GM12878 (cell line): Measurements from ENCODE around the gene SCMH1. TPM values are rescaled to one million over a fixed set of nuclear protein-coding genes. Genes with fewer than 3 reads are reported as not detected.

Experiments used
- ATAC-seq: fragments of 200-7000 bp; cut with Tn5 transposase; 3 replicates; pipeline ENCODE4 v1.9.1; 2020; ENCODE audit warnings: mild to moderate bottlenecking, moderate library complexity
- BruUV-seq: library from RNA; stranded (reverse); fragments of 400-500 nt; replicated peaks from 2 replicates; lab custom pipeline; 2021; lab: Mats Ljungman, UMichigan
- CTCF ChIA-PET: fragments of 300-600 bp; sonication (Branson Sonifier 250); formaldehyde crosslinking; extraction: SDS; loops from one replicate; lab custom pipeline; 2021; ENCODE audit warnings: inconsistent platforms; lab: Yijun Ruan, JAX
- POLR2A ChIA-PET: fragments of 350-600 bp; formaldehyde crosslinking; extraction: SDS; loops from one replicate; lab custom pipeline; 2021; ENCODE audit warnings: inconsistent platforms; lab: Charles Lee
- RAD21 ChIA-PET: fragments of 300-600 bp; sonication (Branson Sonifier 250); formaldehyde crosslinking; loops from one replicate; lab custom pipeline; 2023; ENCODE audit warnings: antibody characterized with exemption; ENCODE audit not compliant: unreplicated experiment; lab: Charles Lee
- SMC1A ChIA-PET: fragments of 300-600 bp; sonication (Branson Sonifier 250); formaldehyde crosslinking; loops from one replicate; lab custom pipeline; 2023; ENCODE audit not compliant: unreplicated experiment, uncharacterized antibody; lab: Charles Lee
- DNase-seq: peaks from one replicate; pipeline ENCODE4 v3.0.0-alpha.2; 2011; ENCODE audit warnings: low read depth, low spot score
- FAIRE-seq: peaks from 3 replicates; lab custom pipeline; 2011; peaks lifted over from hg19 to GRCh38; lab: Jason Lieb, UNC
- H2AFZ ChIP-seq: 2 replicates; pipeline ENCODE4 v1.6.0; 2011; ENCODE audit warnings: low read depth, low read length, control low read depth; ENCODE audit not compliant: control insufficient read depth
- H3K27ac ChIP-seq: 2 replicates; pipeline ENCODE4 v1.5.1; 2011; ENCODE audit warnings: control low read depth; ENCODE audit not compliant: control insufficient read depth, insufficient read depth
- H3K27me3 ChIP-seq, 2 experiments: replicated peaks in 1 of 2; 2 replicates each; pipeline versions ENCODE4 v1.6.0 to v1.6.1; 2011; ENCODE audit warnings: low read length in 1 of 2; ENCODE audit not compliant: control insufficient read depth in 2 of 2, insufficient read depth in 2 of 2
- H3K36me3 ChIP-seq, 2 experiments: 2 replicates each; pipeline ENCODE4 v1.5.1; 2011; ENCODE audit warnings: low read length in 1 of 2; ENCODE audit not compliant: control insufficient read depth in 2 of 2, insufficient read depth in 2 of 2
- H3K4me1 ChIP-seq: 2 replicates; pipeline ENCODE4 v1.6.1; 2011; ENCODE audit warnings: mild to moderate bottlenecking, low read length, moderate library complexity, mixed read lengths; ENCODE audit not compliant: control insufficient read depth, insufficient read depth
- H3K4me2 ChIP-seq: 2 replicates; pipeline ENCODE4 v1.6.0; 2011; ENCODE audit warnings: control low read depth; ENCODE audit not compliant: control insufficient read depth, insufficient read depth
- H3K4me3 ChIP-seq: fragments of 200-600 bp; sonication (generic); 2 replicates; pipeline ENCODE4 v1.5.1; 2016
- H3K79me2 ChIP-seq: 2 replicates; pipeline ENCODE4 v1.6.0; 2011; ENCODE audit warnings: low read length; ENCODE audit not compliant: control insufficient read depth, insufficient read depth
- H3K9ac ChIP-seq: 2 replicates; pipeline ENCODE4 v1.8.0; 2011; ENCODE audit warnings: low read length, control low read depth, mixed read lengths; ENCODE audit not compliant: control insufficient read depth, insufficient read depth
- H3K9me3 ChIP-seq: replicated peaks from 3 replicates; pipeline ENCODE4 v1.5.1; 2011; ENCODE audit warnings: mild to moderate bottlenecking, low read length; ENCODE audit not compliant: control insufficient read depth, insufficient read depth
- H4K20me1 ChIP-seq: 2 replicates; pipeline ENCODE4 v1.6.0; 2011; ENCODE audit not compliant: control insufficient read depth, insufficient read depth
- ATF7 ChIP-seq: fragments of 450-650 bp; IDR thresholded peaks from 2 replicates; pipeline ENCODE4 v1.6.1; 2016; ENCODE audit warnings: low read depth, mild to moderate bottlenecking
- CBX5 ChIP-seq: sonication (generic); IDR thresholded peaks from 2 replicates; pipeline ENCODE4 v1.6.1; 2016; ENCODE audit warnings: low read depth, moderate library complexity, mild to moderate bottlenecking, inconsistent platforms
- EGR1 ChIP-seq, 2 experiments: IDR thresholded peaks; 1 replicate in 1 of 2; 2 replicates in 1 of 2; pipeline ENCODE4 v1.6.1; 2011 to 2012; ENCODE audit warnings: low read depth in 2 of 2, low read length in 2 of 2, borderline replicate concordance in 1 of 2, mild to moderate bottlenecking in 1 of 2, moderate library complexity in 1 of 2
- EP300 ChIP-seq, 2 experiments: fragments of 150-350 bp in 1 of 2; IDR thresholded peaks; 2 replicates each; pipeline ENCODE4 v1.6.1; 2011 to 2012; ENCODE audit warnings: low read depth in 2 of 2, low read length in 2 of 2, borderline replicate concordance in 1 of 2, improper control_type of control experiment in 1 of 2, inconsistent platforms in 1 of 2; ENCODE audit not compliant: control insufficient read depth in 1 of 2
- ETV6 ChIP-seq, 2 experiments: fragments of 450-650 bp in 1 of 2; IDR thresholded peaks in 1 of 2; conservative IDR thresholded peaks in 1 of 2; 2 replicates each; pipeline ENCODE4 v1.6.1; 2014; ENCODE audit warnings: antibody characterized with exemption in 1 of 2, borderline replicate concordance in 1 of 2, low read depth in 1 of 2, mild to moderate bottlenecking in 1 of 2, moderate library complexity in 1 of 2
- FOS ChIP-seq: IDR thresholded peaks from 3 replicates; pipeline ENCODE4 v1.6.1; 2011; ENCODE audit warnings: borderline replicate concordance; ENCODE audit not compliant: insufficient read length; ENCODE audit errors: extremely low read depth
- MEF2B ChIP-seq: fragments of 450-650 bp; IDR thresholded peaks from 2 replicates; pipeline ENCODE4 v1.6.1; 2018; ENCODE audit warnings: mild to moderate bottlenecking, moderate library complexity; ENCODE audit not compliant: partially characterized antibody, poor library complexity, severe bottlenecking
- MYB ChIP-seq: fragments of 150-350 bp; IDR thresholded peaks from 2 replicates; pipeline ENCODE4 v1.6.1; 2014; ENCODE audit warnings: mild to moderate bottlenecking, low read depth, low read length, borderline replicate concordance
- MYC ChIP-seq: IDR thresholded peaks from 2 replicates; pipeline ENCODE4 v1.6.1; 2011; ENCODE audit warnings: mild to moderate bottlenecking, low read length, moderate library complexity, inconsistent platforms; ENCODE audit not compliant: insufficient read depth, insufficient replicate concordance, insufficient read length, severe bottlenecking
- NR2C2 ChIP-seq: IDR thresholded peaks from 2 replicates; pipeline ENCODE4 v1.6.1; 2011; ENCODE audit warnings: borderline replicate concordance, low read depth; ENCODE audit not compliant: control insufficient read depth, insufficient read length
- RAD21 ChIP-seq: IDR thresholded peaks from 2 replicates; pipeline ENCODE4 v1.6.1; 2011; ENCODE audit warnings: mild to moderate bottlenecking, low read depth, low read length, moderate library complexity; ENCODE audit not compliant: insufficient read depth
- SPI1 ChIP-seq: IDR thresholded peaks from 2 replicates; pipeline ENCODE4 v1.6.1; 2011; ENCODE audit warnings: low read depth, mild to moderate bottlenecking, low read length, moderate library complexity, borderline replicate concordance; ENCODE audit not compliant: insufficient read depth
- SUPT20H ChIP-seq: IDR thresholded peaks from 2 replicates; pipeline ENCODE4 v1.6.1; 2011; ENCODE audit warnings: low read depth, mild to moderate bottlenecking, low read length, moderate library complexity, borderline replicate concordance; ENCODE audit not compliant: control insufficient read depth
- ZBTB33 ChIP-seq: fragments of 450-650 bp; IDR thresholded peaks from 2 replicates; pipeline ENCODE4 v1.6.1; 2017; ENCODE audit warnings: mild to moderate bottlenecking
- ZNF592 ChIP-seq: fragments of 450-650 bp; IDR thresholded peaks from 2 replicates; pipeline ENCODE4 v1.6.1; 2017; ENCODE audit warnings: mild to moderate bottlenecking, moderate library complexity
- WGBS: methylation state at CpG from one replicate; pipeline ENCODE4 v1.1.6; 2016; ENCODE audit warnings: low lambda C conversion rate; ENCODE audit not compliant: insufficient replicate concordance, insufficient coverage; ENCODE audit errors: missing lambda C conversion rate; 5-methylcytosine and 5-hydroxymethylcytosine counted together
- in situ Hi-C: fragments of 300-500 bp; cut with MboI; formaldehyde crosslinking; loops from 9 replicates; pipeline ENCODE4 v1.14.3; 2018; ENCODE audit warnings: mixed read lengths
- intact Hi-C: fragments of 100-400 bp; cut with micrococcal nuclease; formaldehyde crosslinking; loops from one replicate; pipeline ENCODE4 v1.14.2; 2022; ENCODE audit not compliant: unreplicated experiment
- polyA plus RNA-seq, 11 experiments: library from polyadenylated mRNA; depleted of rRNA in 4 of 11; unstranded in 6 of 11; stranded (reverse) in 5 of 11; fragments of >200 nt; fragmentation: Nextera tagmentation in 4 of 11; fragmentation: Illumina TruSeq in 1 of 11; extraction: Ambion mirVana in 4 of 11; extraction: Trizol in 1 of 11; gene quantifications; 1 replicate in 1 of 11; 2 replicates in 10 of 11; pipeline versions ENCODE4 v1.2.1 to v1.2.3, GENCODE V29; 2011 to 2016; ENCODE audit warnings: inconsistent platforms in 2 of 11, missing spikeins in 2 of 11, low read depth in 1 of 11
- total RNA-seq, 4 experiments: library from RNA; depleted of rRNA in 3 of 4; stranded (reverse); fragments of >200 nt in 3 of 4; fragmentation: Illumina TruSeq in 1 of 4; extraction: Trizol in 1 of 4; gene quantifications; 2 replicates each; pipeline versions ENCODE4 v1.2.1 to v1.2.3, GENCODE V29; 2013 to 2021

Gene SCMH1
- total and polyA plus RNA-seq, 10 of the 15 experiments (the other 5 are each of a cell fraction or from before 2014, with no cell fraction given), result 7.5 to 44.1 (median 27.8) TPM

GRCh38 chr1:40997096-40997495 lies 245.0 kb downstream of the SCMH1 start:
- H3K27me3 ChIP-seq, result no peaks in the 10 kb centered on the region
- intact Hi-C loops (no loop called here), in situ Hi-C loops (no loop called here)
- POLR2A ChIA-PET, result no interaction called here
- H3K36me3 ChIP-seq, result peaks cover 20 to 25% of the 10 kb centered on the region in 2 experiments
- H3K79me2 ChIP-seq, result no peaks in the 10 kb centered on the region; the same call in 1 of the 2 replicates
- RAD21 ChIA-PET, result no interaction called here
- H4K20me1 ChIP-seq, result no peaks in the 10 kb centered on the region
- 87% methylated on average over 8 of the region's 8 CpGs for WGBS
- SMC1A ChIA-PET, result no interaction called here
- no peak for FAIRE-seq
- no peak for DNase-seq
- no peak for ATAC-seq
- CTCF ChIA-PET, result interaction anchor here (0.6 to 0.9 kb wide), 2 partner anchors 44 to 98 kb away, joined by 3 read pairs; no protein-coding TSS in a partner anchor
- no TSS peak for BruUV-seq
- TF ChIP-seq ZNF592, result no peak
- no peak for TF ChIP-seq ATF7
- TF ChIP-seq SPI1, result no peak
- no peak for TF ChIP-seq MYB
- no peak for TF ChIP-seq FOS
- TF ChIP-seq RAD21, result no peak
- TF ChIP-seq SUPT20H, result no peak
- no peak for TF ChIP-seq CBX5
- TF ChIP-seq MYC, result no peak
- TF ChIP-seq NR2C2, result no peak
- TF ChIP-seq EP300 (IDR thresholded peaks at IDR 0.05; ENCODE audit: borderline replicate concordance in 1 of 2, control insufficient read depth in 1 of 2, low read depth in 2 of 2, low read length in 2 of 2), result no peak
- no peak for TF ChIP-seq EGR1 (IDR thresholded peaks at IDR 0.05; ENCODE audit: borderline replicate concordance in 1 of 2, low read depth in 2 of 2, low read length in 2 of 2)
- no peak for TF ChIP-seq MEF2B
- no peak for TF ChIP-seq ETV6 (conservative IDR thresholded peaks at IDR 0.05 in 1 of 2, IDR thresholded peaks at IDR 0.05 in 1 of 2; ENCODE audit: borderline replicate concordance in 1 of 2, low read depth in 1 of 2)
- TF ChIP-seq ZBTB33, result no peak
- H3K9me3 ChIP-seq, result no peaks in the 10 kb centered on the region
- H3K4me1 ChIP-seq, result no peaks in the 10 kb centered on the region
- H3K9ac ChIP-seq, result no peak overlapping the region
- no peak overlapping the region for H3K27ac ChIP-seq
- H2AFZ ChIP-seq, result no peak overlapping the region
- no peak overlapping the region for H3K4me3 ChIP-seq
- H3K4me2 ChIP-seq, result no peak overlapping the region
